Erythroblast (primary cell): ENCODE results near the gene UQCRC1.

Experiments used
- GATA1 ChIP-seq: IDR thresholded peaks from 2 replicates; pipeline ENCODE4 v1.6.1; 2011; ENCODE audit warnings: low read depth, mild to moderate bottlenecking, control low read depth, low read length, moderate library complexity
- POLR2A ChIP-seq: IDR thresholded peaks from 2 replicates; pipeline ENCODE4 v1.6.1; 2011; ENCODE audit warnings: mild to moderate bottlenecking, low read length

- TF ChIP-seq POLR2A (no peak), GATA1 (no peak)
Observed at GRCh38 chr3:48560648-48561018, 48.8 kb downstream of the UQCRC1 start.
